Activated naive CD8-positive, alpha-beta T cell treated with anti-CD3 and anti-CD28 coated beads, Interleukin-2, amount 50 U/mL, for 24 hours (primary cell): ENCODE measurements around the gene LARGE1.
"Not testable (repeated sequence)": the region's sequence is repeated elsewhere in the genome, so short reads cannot be mapped to it uniquely, and the experiment has no call there.

Experiments used
- ATAC-seq: fragments of 150-1000 bp; cut with Tn5 transposase; one replicate; pipeline ENCODE4 v1.10.0; 2021
- DNase-seq: peaks from one replicate; pipeline ENCODE4 v3.0.0; 2021
- H3K27ac Mint-ChIP-seq: one replicate; pipeline ENCODE4 v1.8.0; 2021; ENCODE audit warnings: mild to moderate bottlenecking, mixed read lengths
- H3K27me3 Mint-ChIP-seq: one replicate; pipeline ENCODE4 v1.8.0; 2021; ENCODE audit warnings: mixed read lengths
- H3K36me3 Mint-ChIP-seq: one replicate; pipeline ENCODE4 v1.8.0; 2021; ENCODE audit warnings: low read depth, mixed read lengths
- H3K4me1 Mint-ChIP-seq: one replicate; pipeline ENCODE4 v1.8.0; 2021; ENCODE audit warnings: mixed read lengths
- H3K4me3 Mint-ChIP-seq: one replicate; pipeline ENCODE4 v1.8.0; 2021; ENCODE audit warnings: mild to moderate bottlenecking, moderate library complexity, mixed read lengths
- H3K9me3 Mint-ChIP-seq: one replicate; pipeline ENCODE4 v1.8.0; 2021; ENCODE audit warnings: mixed read lengths

The LARGE1 gene

DNA sequence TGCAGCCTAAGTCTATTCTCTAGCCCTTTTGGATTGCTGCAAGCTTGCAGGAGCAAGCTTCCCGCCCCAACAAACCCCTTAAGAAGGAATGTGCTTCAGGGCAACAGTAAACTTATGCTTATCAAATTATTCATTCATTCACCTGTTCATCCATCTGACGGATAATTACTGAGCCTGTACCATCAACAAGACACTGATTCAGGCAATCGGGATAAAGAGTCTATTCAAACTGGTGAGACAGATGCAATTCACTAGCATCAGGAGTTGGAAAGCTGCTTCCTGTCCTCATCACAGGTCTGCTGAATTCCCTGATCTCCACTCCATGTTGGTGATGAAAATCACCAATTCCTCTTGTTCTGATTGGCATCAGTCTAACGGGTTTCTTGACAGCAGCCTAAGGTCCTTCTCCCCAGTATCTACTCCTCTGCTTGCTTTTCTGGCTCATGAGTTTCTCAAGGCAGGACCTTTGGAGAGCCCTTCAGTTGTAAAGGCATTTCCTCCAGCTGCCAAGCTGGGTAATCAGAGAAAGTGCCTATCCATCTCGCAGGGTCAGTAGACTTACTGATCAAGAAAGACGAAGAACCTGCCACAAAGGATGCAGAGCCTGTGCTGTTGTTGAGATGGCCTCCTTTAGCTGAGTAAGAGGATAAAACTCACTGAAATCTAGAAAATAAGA, 433.1 kb downstream of the LARGE1 start:
- Mint-ChIP-seq H3K27ac (no peak overlapping the region), H3K4me3 (no peak overlapping the region), H3K4me1 (peaks cover 1% of the 10 kb centered on the region), H3K9me3 (peaks cover 18% of the 10 kb centered on the region), H3K36me3 (no peaks in the 10 kb centered on the region), H3K27me3 (peaks cover 3% of the 10 kb centered on the region)
- DNase-seq (no peak), ATAC-seq (no peak)

DNA sequence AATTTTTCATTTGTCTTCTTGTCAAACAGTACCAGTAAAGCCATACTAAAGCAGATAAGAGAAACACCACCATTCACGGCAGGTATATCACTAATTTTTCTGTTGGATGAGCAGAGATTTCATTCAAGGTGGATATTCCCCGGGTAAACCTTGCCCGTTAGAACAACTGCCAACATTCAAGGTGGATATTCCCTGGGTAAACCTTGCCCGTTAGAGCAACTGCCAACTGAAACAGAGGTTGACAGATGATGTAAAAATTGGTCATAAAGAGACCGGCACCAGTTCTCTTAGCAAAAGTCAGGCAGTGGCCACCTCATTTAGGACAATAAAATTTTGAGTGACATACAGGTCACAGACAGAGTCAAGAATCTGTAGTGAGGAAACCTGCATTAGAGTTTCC, 438.7 kb downstream of the LARGE1 start:
- Mint-ChIP-seq H3K9me3 (peaks cover 3% of the 10 kb centered on the region), H3K4me1 (no peaks in the 10 kb centered on the region), H3K27ac (no peak overlapping the region), H3K36me3 (no peaks in the 10 kb centered on the region), H3K4me3 (no peak overlapping the region), H3K27me3 (no peaks in the 10 kb centered on the region)
- DNase-seq (no peak), ATAC-seq (no peak)

DNA sequence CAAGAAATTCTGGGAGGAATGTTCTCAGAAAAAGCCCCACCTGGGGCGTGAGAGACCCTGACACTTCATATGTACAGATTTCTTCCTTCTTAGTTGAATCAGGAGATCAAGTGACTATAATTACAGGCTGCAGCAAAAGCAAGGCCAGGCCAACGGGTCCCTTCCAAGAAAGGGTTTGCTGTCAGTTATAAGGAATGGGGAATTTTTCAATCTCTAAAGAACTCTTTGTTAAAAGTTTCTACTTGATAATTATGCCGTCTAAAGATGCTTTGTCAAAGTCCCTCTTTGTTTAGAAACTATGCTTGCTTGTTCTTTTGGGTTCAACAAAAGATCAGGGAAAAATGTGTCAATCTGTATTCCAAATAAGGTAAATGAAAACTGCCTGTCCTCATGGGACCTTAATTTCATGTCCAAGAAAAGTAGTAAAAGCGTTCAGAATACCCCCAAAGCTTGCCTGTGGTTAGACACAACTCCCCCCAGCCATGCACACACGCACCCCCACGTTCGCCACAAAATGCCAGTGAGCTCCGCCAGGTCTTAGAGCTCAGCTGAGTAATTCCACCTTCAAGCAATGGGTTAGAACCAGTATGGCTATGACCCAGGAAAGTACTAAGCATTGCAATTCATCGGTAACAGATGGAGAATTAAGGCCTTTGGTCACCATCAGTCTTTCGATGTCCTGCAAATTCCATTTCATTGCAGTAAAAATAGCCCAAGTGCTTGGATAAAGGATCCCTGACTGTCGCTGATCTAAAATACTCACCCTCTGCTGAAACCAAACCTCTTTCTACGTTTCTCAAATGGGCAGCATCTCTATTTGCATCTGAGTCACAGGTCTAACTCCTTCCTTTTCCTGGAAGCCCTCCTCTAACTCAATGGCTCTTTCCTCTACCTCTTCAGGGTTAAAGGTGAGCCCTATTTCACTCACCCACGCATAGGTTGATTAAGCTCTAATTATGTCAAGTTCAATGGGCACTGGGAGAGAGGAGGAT, 442.9 kb downstream of the LARGE1 start:
- Mint-ChIP-seq H3K36me3 (no peaks in the 10 kb centered on the region), H3K27me3 (no peaks in the 10 kb centered on the region), H3K27ac (no peak overlapping the region), H3K9me3 (peaks cover 2% of the 10 kb centered on the region), H3K4me3 (no peak overlapping the region), H3K4me1 (peaks cover 2% of the 10 kb centered on the region)
- ATAC-seq (no peak), DNase-seq (no peak)

DNA sequence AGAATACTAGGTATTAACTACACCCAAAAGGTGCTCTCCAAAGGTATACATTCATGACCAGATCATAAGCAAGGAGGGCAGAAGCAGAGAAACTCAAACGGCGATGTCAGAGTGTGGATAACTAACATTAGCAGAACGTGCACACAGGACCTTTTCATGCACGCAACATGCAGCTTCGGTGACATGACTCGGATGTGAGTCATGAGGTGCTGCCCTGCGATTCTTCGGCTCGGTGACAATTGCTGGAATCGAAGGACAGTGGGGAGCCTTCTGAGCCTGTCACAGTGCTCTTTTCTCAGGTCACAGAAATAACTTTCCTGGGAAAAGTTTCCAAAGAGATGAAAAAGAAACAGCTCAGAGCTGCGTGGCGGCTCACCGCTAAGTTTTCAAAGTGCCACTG, 443.6 kb downstream of the LARGE1 start:
- Mint-ChIP-seq H3K27me3 (no peaks in the 10 kb centered on the region), H3K36me3 (no peaks in the 10 kb centered on the region), H3K9me3 (peaks cover 7% of the 10 kb centered on the region), H3K4me1 (peaks cover 2% of the 10 kb centered on the region), H3K27ac (no peak overlapping the region), H3K4me3 (no peak overlapping the region)
- DNase-seq (no peak), ATAC-seq (no peak)

DNA sequence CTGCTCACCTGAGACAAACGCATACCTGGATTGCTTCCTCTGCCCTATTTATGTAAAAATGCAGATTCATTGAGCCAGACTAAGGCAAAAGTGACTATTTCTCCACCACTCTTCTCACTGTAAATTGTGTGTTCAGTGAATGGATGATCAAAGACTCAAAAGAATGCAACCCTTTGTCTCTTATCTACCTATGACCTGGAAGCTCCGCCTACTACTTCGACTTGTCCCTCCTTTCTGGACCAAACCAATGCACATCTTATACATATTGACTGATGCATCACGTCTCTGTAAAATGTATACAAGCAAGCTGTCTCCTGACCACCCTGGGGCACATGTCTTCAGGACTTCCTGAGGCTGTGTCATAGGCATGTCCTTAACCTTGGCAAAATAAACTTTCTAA, 444.1 kb downstream of the LARGE1 start:
- Mint-ChIP-seq H3K27ac (no peak overlapping the region), H3K4me3 (no peak overlapping the region), H3K4me1 (peaks cover 2% of the 10 kb centered on the region), H3K9me3 (peaks cover 7% of the 10 kb centered on the region), H3K27me3 (no peaks in the 10 kb centered on the region), H3K36me3 (no peaks in the 10 kb centered on the region)
- no peak for ATAC-seq
- no peak for DNase-seq

DNA sequence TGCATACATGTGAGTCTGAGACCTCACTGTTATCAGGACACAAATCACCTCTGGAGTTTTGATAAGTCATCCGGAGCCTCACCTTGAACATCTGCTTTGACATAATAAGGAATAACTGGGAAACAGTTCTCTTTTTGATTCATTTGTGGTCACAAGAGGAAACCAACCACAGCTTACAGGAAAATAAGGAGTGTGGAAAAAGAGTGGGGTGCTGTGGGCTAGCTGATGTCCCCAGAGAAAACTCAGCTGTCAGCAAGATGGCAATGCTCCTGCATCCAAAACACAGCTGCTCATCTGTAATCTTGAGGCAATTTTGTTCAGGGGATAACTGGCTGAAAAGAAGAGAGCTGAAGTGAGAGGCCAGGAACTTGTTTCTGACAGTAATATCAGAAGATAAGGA, 445.7 kb downstream of the LARGE1 start:
- H3K4me1 Mint-ChIP-seq = peaks cover 2% of the 10 kb centered on the region
- peaks cover 7% of the 10 kb centered on the region for H3K9me3 Mint-ChIP-seq
- DNase-seq (no peak), ATAC-seq (no peak)
- no peak overlapping the region for H3K27ac Mint-ChIP-seq
- no peaks in the 10 kb centered on the region for H3K27me3 Mint-ChIP-seq
- H3K4me3 Mint-ChIP-seq = no peak overlapping the region
- H3K36me3 Mint-ChIP-seq = no peaks in the 10 kb centered on the region

DNA sequence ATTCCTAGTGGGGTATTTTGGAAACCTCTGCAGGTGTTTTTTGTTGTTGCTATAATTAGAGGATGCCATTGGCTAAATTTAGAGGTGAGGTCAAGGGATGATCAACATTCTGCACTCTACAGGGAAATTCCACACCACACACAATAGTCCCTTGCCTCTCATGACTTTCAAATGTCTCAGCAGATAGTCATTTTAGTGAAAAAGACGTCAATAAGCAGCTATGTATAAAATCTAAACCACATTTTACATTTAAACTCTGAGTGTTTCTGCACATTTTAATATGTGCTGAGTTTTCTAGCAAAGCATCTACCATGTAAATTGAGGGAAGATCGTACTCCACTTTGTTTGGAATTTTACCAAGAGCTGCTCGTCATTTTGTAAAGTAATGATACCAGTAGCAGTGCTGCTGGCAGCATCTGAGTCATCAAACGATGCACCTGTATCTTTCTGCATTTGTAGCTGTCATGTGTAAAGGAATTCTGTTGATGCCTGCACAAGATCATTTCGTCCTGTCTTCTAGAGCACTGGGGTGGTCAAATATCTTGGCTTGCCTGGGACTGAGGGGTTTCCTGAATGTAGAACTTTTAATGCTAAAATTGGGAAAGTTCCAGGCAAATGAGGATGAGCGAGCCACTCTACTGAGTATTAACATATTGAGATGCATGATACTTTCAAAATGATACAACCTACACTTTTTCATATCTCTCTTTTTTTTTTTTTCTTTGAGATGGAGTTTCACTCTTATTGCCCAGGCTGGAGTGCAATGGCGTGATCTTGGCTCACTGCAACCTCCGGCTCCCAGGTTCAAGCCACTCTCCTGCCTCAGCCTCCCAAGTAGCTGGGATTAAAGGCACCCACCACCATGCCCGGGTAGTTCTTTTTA, 447.6 kb downstream of the LARGE1 start:
- ATAC-seq = no peak
- Mint-ChIP-seq H3K27me3 (no peaks in the 10 kb centered on the region), H3K4me3 (no peak overlapping the region), H3K36me3 (peaks cover 3% of the 10 kb centered on the region), H3K27ac (peak overlapping the region; percentile 19), H3K4me1 (peaks cover 2% of the 10 kb centered on the region), H3K9me3 (peaks cover 16% of the 10 kb centered on the region)
- DNase-seq = no peak

DNA sequence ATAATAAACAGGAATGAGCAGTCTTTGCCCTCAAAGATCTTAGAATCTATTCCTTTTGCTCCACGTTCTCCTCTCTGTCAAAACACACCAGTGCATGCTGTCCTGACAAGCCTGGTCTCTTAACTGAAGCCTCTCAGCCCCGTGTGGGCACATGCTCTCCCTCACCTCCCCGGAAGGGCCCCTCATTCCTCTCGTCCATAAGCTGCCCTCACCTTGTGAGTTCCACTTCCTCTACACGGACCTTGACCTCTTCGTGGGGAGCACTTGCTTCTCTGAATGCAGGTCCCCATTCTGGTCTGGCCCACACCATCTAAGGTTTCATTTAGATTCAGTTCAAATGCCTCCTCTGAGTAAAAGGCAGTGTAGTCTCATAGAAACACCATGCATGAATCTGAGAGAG, 449.8 kb downstream of the LARGE1 start:
- no peaks in the 10 kb centered on the region for H3K27me3 Mint-ChIP-seq

DNA sequence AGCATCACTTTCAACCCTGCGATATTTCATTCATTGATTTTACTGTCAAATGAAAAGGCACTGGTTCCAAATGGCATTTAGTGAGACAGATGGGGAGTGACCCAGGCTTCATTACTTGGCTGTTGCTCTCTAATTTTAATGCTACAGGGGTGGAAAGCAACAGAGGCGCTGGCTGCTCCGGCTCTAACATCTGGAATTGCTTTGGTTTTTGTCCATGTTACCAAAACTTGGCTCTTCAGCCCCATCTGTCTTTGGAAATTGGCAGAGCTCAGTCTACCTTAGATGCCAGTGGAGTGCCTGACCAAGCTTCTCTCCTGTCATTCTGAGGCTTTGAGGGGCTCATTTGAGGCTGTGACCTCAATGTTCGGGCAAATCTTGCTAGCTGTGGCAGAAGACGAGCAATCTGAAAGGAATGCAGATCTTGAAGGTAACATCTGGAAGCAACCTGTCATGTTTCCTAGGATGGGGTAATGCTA, 452.6 kb downstream of the LARGE1 start:
- ATAC-seq (no peak), DNase-seq (no peak)
- Mint-ChIP-seq H3K9me3 (peaks cover 16% of the 10 kb centered on the region), H3K4me1 (peaks cover under 1% of the 10 kb centered on the region), H3K27me3 (no peaks in the 10 kb centered on the region), H3K4me3 (no peak overlapping the region), H3K36me3 (peaks cover 3% of the 10 kb centered on the region), H3K27ac (no peak overlapping the region)

More for the DNA sequence above, 449.8 kb downstream of the LARGE1 start:
- H3K4me1 Mint-ChIP-seq = peaks cover 2% of the 10 kb centered on the region
- no peak for ATAC-seq
- H3K36me3 Mint-ChIP-seq = peaks cover 3% of the 10 kb centered on the region
- no peak overlapping the region for H3K4me3 Mint-ChIP-seq
- H3K9me3 Mint-ChIP-seq = peaks cover 16% of the 10 kb centered on the region
- no peak overlapping the region for H3K27ac Mint-ChIP-seq
- no peak for DNase-seq

DNA sequence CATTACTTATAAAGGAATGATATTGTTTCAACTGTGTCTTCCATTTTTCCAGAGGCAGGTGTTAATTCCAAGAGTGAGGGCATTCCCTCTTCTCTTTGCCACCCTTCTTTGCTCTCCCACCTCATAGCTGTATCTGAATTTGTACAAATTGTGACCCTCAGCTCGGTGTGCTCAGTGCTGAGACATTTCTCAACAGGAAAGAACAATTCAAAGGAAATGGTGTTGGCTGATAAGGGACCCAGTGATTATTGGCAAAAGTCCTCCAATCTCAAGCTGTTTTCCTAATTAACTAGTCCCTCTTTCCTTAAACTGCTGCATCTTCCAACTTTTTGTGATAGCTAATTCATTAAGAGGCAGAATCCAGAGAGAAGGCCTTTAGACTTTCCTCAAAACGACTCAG, 453.2 kb downstream of the LARGE1 start:
- ATAC-seq = no peak
- H3K36me3 Mint-ChIP-seq = peaks cover 3% of the 10 kb centered on the region
- peaks cover 13% of the 10 kb centered on the region for H3K9me3 Mint-ChIP-seq
- DNase-seq = no peak
- H3K4me1 Mint-ChIP-seq = no peaks in the 10 kb centered on the region
- H3K27ac Mint-ChIP-seq = no peak overlapping the region
- no peak overlapping the region for H3K4me3 Mint-ChIP-seq
- H3K27me3 Mint-ChIP-seq = no peaks in the 10 kb centered on the region

DNA sequence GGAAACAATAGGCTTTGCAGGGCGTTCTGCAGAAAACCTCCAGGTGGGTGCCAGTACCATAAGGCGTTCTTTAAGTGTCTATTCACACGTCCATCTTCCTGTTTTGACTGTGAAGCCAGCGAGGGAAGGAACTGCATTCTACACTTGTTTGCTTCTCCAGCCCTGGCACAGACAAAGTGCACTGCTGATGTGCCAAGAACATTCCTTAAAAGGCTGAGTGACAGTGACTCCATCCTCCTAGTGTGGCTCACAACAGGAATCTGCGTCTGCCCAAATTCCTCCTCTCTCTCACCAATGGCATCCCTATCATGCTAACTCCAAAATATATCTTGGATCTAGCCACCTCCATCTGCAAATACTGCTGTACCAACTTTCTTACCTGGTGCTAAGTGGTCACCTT, 454.7 kb downstream of the LARGE1 start:
- DNase-seq (no peak), ATAC-seq (no peak)
- no peaks in the 10 kb centered on the region for H3K27me3 Mint-ChIP-seq
- H3K27ac Mint-ChIP-seq = no peak overlapping the region
- H3K9me3 Mint-ChIP-seq = peaks cover 17% of the 10 kb centered on the region
- peaks cover 3% of the 10 kb centered on the region for H3K36me3 Mint-ChIP-seq
- H3K4me1 Mint-ChIP-seq = no peaks in the 10 kb centered on the region
- no peak overlapping the region for H3K4me3 Mint-ChIP-seq

DNA sequence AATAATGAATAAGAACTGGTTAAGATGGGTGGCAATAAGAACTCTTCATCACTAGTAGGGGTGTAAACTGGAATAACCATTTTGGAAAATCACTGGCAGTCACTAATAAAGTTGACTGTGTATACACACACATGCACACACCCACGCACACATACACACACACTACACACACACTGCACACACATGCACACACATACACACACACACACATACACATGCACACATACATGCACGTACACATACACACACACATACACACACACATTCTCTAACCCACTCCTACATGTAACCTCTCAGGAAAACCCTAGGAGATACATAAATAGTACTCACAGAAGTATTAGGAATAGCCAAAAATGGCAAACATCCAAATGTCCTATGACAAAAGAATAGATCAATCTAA, 455.6 kb downstream of the LARGE1 start:
- Mint-ChIP-seq H3K27me3 (no peaks in the 10 kb centered on the region), H3K36me3 (peaks cover 3% of the 10 kb centered on the region), H3K4me3 (no peak overlapping the region), H3K9me3 (peaks cover 17% of the 10 kb centered on the region), H3K4me1 (no peaks in the 10 kb centered on the region), H3K27ac (no peak overlapping the region)
- DNase-seq = no peak
- no peak for ATAC-seq

DNA sequence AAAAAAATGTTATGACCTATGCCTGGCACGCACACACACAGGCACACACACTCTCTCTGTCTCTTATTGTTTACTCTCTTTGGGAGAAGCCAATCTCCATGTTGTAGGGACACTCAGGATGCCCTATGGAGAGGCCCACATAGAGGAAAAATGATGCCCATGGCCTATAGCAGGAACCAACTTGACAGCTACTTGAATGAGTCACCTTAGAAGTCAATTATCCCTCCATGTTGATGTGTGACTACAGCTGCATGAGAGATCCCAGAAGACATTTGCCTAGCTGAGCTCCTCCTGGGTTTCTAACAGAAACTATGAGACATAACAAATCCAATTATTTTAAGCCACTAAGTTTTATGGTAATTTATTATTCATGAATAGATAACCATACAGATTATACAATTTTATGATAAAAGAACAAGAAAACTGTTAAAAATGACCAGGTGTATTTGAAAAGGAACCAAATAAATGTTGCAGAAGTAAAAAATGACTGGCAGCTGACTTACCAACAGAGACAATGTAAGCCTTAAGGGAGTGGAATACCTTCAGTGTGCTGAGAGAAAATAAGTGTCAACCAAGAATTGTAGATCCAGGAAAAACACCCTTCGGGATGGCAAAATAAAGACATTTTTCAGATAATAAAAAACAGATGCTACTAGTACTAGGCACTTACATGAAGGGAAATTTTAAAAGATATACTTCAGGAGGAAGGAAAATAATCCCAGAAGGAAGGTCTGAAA, 458.4 kb downstream of the LARGE1 start:
- Mint-ChIP-seq H3K27me3 (no peaks in the 10 kb centered on the region), H3K36me3 (no peaks in the 10 kb centered on the region), H3K27ac (no peak overlapping the region), H3K4me3 (no peak overlapping the region), H3K9me3 (peaks cover 7% of the 10 kb centered on the region), H3K4me1 (no peaks in the 10 kb centered on the region)
- DNase-seq (no peak), ATAC-seq (no peak)

DNA sequence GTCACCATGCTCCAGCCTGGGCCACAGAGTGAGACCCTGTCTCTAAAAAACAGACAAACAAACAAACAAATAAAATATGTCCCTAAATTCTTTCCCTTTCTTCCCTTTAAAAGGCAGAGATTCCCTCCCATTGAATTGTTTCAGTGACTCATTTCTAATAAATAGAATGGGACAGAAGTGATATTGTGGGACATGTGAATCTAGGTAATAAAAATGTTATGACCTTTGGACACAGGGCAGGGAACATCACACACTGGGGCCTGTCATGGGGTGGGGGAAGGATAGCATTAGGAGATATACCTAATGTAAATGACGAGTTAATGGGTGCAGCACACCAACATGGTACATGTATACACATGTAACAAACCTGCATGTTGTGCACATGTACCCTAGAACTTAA, 459.0 kb downstream of the LARGE1 start:
- H3K36me3 Mint-ChIP-seq, H3K4me3 Mint-ChIP-seq, ATAC-seq, H3K27me3 Mint-ChIP-seq, H3K4me1 Mint-ChIP-seq, H3K9me3 Mint-ChIP-seq, DNase-seq, H3K27ac Mint-ChIP-seq: not testable (repeated sequence)
